ENCODE results near the gene IFNB1.

IFNB1 gene

GRCh38 chr9:21029661-21030060 lies 48.1 kb downstream of the IFNB1 start:
- no peak overlapping the region for H3K4me3 ChIP-seq (ENCODE audit: low read depth, low read length)
- TF ChIP-seq CTCF (IDR thresholded peaks at IDR 0.05; ENCODE audit: low read depth, low read length), result no peak

- no peak overlapping the region for H3K4me3 ChIP-seq (ENCODE audit: low read depth, low read length)
- no peak for TF ChIP-seq CTCF (IDR thresholded peaks at IDR 0.05; ENCODE audit: low read depth, low read length)
Measured at GRCh38 chr9:21028466-21028865, 49.3 kb downstream of the IFNB1 start.

GRCh38 chr9:21027295-21027694 lies 50.4 kb downstream of the IFNB1 start:
- TF ChIP-seq CTCF (IDR thresholded peaks at IDR 0.05; ENCODE audit: low read depth, low read length), result no peak
- no peak overlapping the region for H3K4me3 ChIP-seq (ENCODE audit: low read depth, low read length)

Data from WI38 (cell line).